RWPE2 (cell line): ENCODE results near the gene HAPLN3.

Source experiments
- ATAC-seq: fragments of 200-7000 bp; cut with Tn5 transposase; 3 replicates; pipeline ENCODE4 v1.9.1; 2021; ENCODE audit warnings: low read depth
- DNase-seq: peaks from one replicate; pipeline ENCODE4 v3.0.0-alpha.2; 2020; ENCODE audit warnings: low spot score
- H3K27ac ChIP-seq: fragments of 450-650 bp; 2 replicates; pipeline ENCODE4 v1.5.1; 2017; ENCODE audit warnings: mild to moderate bottlenecking; ENCODE audit not compliant: poor library complexity, severe bottlenecking
- H3K27me3 ChIP-seq: fragments of 250-450 bp; sonication (Bioruptor Pico); 2 replicates; pipeline ENCODE4 v1.5.1; 2021; ENCODE audit warnings: mild to moderate bottlenecking, moderate library complexity; ENCODE audit not compliant: insufficient read depth, poor library complexity, severe bottlenecking
- H3K36me3 ChIP-seq: fragments of 250-450 bp; sonication (Bioruptor Pico); 2 replicates; pipeline ENCODE4 v1.5.1; 2020; ENCODE audit warnings: low read depth, mild to moderate bottlenecking, moderate library complexity
- H3K4me1 ChIP-seq: fragments of 250-450 bp; sonication (Bioruptor Pico); 2 replicates; pipeline ENCODE4 v1.5.1; 2021; ENCODE audit warnings: mild to moderate bottlenecking, moderate library complexity; ENCODE audit not compliant: insufficient read depth, poor library complexity, severe bottlenecking
- H3K4me3 ChIP-seq: fragments of 250-450 bp; sonication (Bioruptor Pico); 2 replicates; pipeline ENCODE4 v1.5.1; 2021; ENCODE audit warnings: mild to moderate bottlenecking, moderate library complexity; ENCODE audit not compliant: severe bottlenecking
- H3K9me3 ChIP-seq: fragments of 250-450 bp; sonication (Bioruptor Pico); 2 replicates; pipeline ENCODE4 v1.5.1; 2021; ENCODE audit warnings: mild to moderate bottlenecking, moderate library complexity; ENCODE audit not compliant: severe bottlenecking
- TF ChIP-seq, protein P1 (sequence below): fragments of 450-650 bp; IDR thresholded peaks from one replicate; pipeline ENCODE4 v1.5.1; 2017; ENCODE audit warnings: mild to moderate bottlenecking, moderate library complexity; ENCODE audit not compliant: poor library complexity, severe bottlenecking

Gene HAPLN3

DNA sequence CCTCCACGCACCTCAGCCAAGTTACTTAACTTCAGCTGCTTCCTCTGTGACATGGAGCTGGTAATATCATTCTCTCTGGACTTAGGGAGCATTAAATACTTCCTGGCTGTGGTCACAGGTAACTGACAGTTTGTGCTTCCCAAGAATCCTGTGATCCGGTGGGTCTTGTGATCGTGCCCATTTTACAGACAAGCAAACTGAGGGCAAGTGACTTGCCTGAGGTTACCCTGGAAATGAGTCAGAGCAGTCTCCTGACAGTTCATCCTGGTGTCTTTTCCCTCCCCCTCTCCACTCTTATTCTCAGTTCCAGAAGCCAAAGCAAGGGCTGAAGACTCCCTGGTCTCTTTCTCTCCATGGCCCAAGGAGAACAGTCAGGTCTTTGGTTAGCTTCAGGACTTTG is 56.2 kb downstream of the HAPLN3 start:
- Histone ChIP-seq H3K27ac (no peak overlapping the region), H3K9me3 (no peaks in the 10 kb centered on the region), H3K4me3 (no peak overlapping the region), H3K4me1 (no peaks in the 10 kb centered on the region), H3K27me3 (no peaks in the 10 kb centered on the region), H3K36me3 (no peaks in the 10 kb centered on the region)
- TF ChIP-seq, protein P1, sequence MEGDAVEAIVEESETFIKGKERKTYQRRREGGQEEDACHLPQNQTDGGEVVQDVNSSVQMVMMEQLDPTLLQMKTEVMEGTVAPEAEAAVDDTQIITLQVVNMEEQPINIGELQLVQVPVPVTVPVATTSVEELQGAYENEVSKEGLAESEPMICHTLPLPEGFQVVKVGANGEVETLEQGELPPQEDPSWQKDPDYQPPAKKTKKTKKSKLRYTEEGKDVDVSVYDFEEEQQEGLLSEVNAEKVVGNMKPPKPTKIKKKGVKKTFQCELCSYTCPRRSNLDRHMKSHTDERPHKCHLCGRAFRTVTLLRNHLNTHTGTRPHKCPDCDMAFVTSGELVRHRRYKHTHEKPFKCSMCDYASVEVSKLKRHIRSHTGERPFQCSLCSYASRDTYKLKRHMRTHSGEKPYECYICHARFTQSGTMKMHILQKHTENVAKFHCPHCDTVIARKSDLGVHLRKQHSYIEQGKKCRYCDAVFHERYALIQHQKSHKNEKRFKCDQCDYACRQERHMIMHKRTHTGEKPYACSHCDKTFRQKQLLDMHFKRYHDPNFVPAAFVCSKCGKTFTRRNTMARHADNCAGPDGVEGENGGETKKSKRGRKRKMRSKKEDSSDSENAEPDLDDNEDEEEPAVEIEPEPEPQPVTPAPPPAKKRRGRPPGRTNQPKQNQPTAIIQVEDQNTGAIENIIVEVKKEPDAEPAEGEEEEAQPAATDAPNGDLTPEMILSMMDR: no peak
- DNase-seq (no peak), ATAC-seq (no peak)

DNA sequence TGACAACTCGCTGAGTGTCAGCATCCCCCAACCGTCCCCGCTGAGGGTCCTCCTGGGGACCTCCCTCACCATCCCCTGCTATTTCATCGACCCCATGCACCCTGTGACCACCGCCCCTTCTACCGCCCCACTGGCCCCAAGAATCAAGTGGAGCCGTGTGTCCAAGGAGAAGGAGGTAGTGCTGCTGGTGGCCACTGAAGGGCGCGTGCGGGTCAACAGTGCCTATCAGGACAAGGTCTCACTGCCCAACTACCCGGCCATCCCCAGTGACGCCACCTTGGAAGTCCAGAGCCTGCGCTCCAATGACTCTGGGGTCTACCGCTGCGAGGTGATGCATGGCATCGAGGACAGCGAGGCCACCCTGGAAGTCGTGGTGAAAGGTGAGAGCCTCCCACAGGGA is 56.7 kb downstream of the HAPLN3 start:
- DNase-seq (peak; percentile 49), ATAC-seq (no peak)
- TF ChIP-seq, protein P1: no peak
- Histone ChIP-seq H3K36me3 (no peaks in the 10 kb centered on the region), H3K4me3 (no peak overlapping the region), H3K9me3 (no peaks in the 10 kb centered on the region), H3K4me1 (no peaks in the 10 kb centered on the region), H3K27me3 (no peaks in the 10 kb centered on the region), H3K27ac (no peak overlapping the region)

DNA sequence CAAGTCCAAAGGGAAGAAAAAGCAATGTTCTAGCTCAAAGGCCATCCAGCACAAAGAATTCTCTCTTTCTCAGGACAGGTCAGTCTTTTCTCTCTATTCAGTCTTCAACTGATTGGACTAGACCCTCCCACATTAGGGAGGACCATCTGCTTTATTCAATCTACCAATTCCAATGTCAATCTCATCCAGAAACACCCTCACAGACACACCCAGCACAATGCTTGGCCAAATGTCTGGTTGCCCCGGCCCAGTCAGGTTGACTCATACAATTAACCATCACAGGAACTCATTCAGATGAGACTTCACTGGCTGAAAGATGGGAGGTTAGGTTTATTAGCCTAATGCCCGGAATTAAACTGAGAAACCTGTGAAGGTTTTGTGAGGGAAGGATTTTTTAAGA is 59.7 kb downstream of the HAPLN3 start:
- H3K4me3 ChIP-seq: no peak overlapping the region
- peak; percentile 59 for ATAC-seq
- H3K4me1 ChIP-seq: no peaks in the 10 kb centered on the region
- TF ChIP-seq, protein P1: no peak
- no peaks in the 10 kb centered on the region for H3K27me3 ChIP-seq
- H3K27ac ChIP-seq: no peak overlapping the region
- DNase-seq: no peak
- H3K9me3 ChIP-seq: no peaks in the 10 kb centered on the region
- H3K36me3 ChIP-seq: no peaks in the 10 kb centered on the region

DNA sequence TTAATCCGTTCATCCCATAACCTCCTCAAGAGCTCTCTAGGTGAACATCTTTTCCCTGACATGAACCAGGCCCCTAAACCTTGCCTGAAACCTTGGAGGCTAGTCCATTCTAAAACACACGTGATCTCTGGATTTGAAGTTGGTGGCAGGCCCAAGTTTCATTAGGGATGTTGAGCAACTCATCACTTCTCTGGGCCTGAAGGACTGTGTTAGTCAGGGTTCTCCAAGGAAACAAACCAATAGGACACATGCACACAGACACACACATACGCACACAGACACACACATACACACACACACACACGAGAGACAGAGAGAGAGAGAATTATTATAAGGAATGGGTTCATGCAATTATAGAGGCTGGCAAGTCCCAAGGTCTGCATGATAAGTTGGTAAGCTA is 60.2 kb downstream of the HAPLN3 start:
- TF ChIP-seq, protein P1: no peak
- Histone ChIP-seq H3K9me3 (no peaks in the 10 kb centered on the region), H3K27me3 (no peaks in the 10 kb centered on the region), H3K36me3 (no peaks in the 10 kb centered on the region), H3K4me3 (no peak overlapping the region), H3K4me1 (no peaks in the 10 kb centered on the region), H3K27ac (no peak overlapping the region)
- DNase-seq (no peak), ATAC-seq (no peak)

DNA sequence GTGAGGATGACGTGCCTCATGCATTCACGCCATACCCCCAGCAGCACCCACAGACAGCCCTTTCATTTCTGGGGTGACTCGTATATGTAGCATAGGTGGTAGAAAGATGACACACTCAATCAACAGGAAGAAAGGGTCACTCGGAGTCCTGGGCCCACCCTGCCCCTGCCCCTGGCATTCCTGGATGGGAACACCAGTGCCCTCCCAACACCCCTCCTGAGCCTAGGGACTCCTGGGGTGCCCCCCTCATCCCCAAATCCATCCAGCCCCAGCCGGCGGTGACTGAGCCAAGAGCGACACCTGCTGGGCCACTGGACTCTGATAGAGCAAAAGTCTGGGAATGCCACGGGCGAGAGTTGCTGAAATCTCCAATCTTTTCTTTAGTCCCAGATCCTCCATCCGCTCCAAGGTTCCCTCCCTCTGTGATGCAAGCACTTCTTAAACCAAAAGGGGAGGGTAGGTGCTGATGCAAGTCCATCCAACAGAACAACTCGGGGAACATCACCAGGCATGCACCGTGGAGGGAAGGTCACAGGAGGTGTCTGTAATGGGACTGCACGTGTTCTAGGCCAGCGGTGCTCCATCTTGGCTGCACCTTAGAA is 61.0 kb downstream of the HAPLN3 start:
- DNase-seq: no peak
- no peaks in the 10 kb centered on the region for H3K4me1 ChIP-seq
- TF ChIP-seq, protein P1: peak; percentile 93
- no peaks in the 10 kb centered on the region for H3K36me3 ChIP-seq
- H3K4me3 ChIP-seq: no peak overlapping the region
- H3K27ac ChIP-seq: no peak overlapping the region
- H3K9me3 ChIP-seq: no peaks in the 10 kb centered on the region
- ATAC-seq: peak; percentile 62
- H3K27me3 ChIP-seq: no peaks in the 10 kb centered on the region
